BLaER1 (cell line): ENCODE data around the gene KLHL12.
"Not testable (repeated sequence)": the region's sequence is repeated elsewhere in the genome, so short reads cannot be mapped to it uniquely, and the experiment has no call there.

Experiments
- H3K27ac ChIP-seq: shearing (Covaris generic); formaldehyde crosslinking; 2 replicates; pipeline ENCODE4 v1.8.1; 2022
- H3K27me3 ChIP-seq: shearing (Covaris generic); formaldehyde crosslinking; 2 replicates; pipeline ENCODE4 v1.8.1; 2022
- H3K36me3 ChIP-seq: shearing (Covaris generic); formaldehyde crosslinking; 2 replicates; pipeline ENCODE4 v1.8.1; 2022
- H3K4me1 ChIP-seq: shearing (Covaris generic); formaldehyde crosslinking; 2 replicates; pipeline ENCODE4 v1.8.1; 2022
- H3K4me2 ChIP-seq: shearing (Covaris generic); formaldehyde crosslinking; 2 replicates; pipeline ENCODE4 v1.8.1; 2022
- H3K4me3 ChIP-seq: shearing (Covaris generic); formaldehyde crosslinking; 2 replicates; pipeline ENCODE4 v1.8.1; 2022
- H3K9ac ChIP-seq: shearing (Covaris generic); formaldehyde crosslinking; 2 replicates; pipeline ENCODE4 v1.8.1; 2022
- H3K9me3 ChIP-seq: shearing (Covaris generic); formaldehyde crosslinking; 2 replicates; pipeline ENCODE4 v1.8.1; 2022
- H4K20me1 ChIP-seq: shearing (Covaris generic); formaldehyde crosslinking; 2 replicates; pipeline ENCODE4 v1.8.1; 2022
- Cebpa-rat ChIP-seq: shearing (Covaris generic); IDR thresholded peaks from 2 replicates; pipeline ENCODE4 v1.8.1; 2022

The KLHL12 gene

GRCh38 chr1:202932476-202932875, 5.4 kb upstream of the KLHL12 start:
- Histone ChIP-seq H3K4me3 (no peak overlapping the region), H3K4me2 (no peak overlapping the region), H3K9ac (no peak overlapping the region), H4K20me1 (no peaks in the 10 kb centered on the region), H3K36me3 (no peaks in the 10 kb centered on the region), H3K4me1 (no peaks in the 10 kb centered on the region), H3K27ac (no peak overlapping the region), H3K27me3 (no peaks in the 10 kb centered on the region), H3K9me3 (no peaks in the 10 kb centered on the region)
- TF ChIP-seq Cebpa-rat, result no peak

GRCh38 chr1:202923533-202923932, 3.5 kb downstream of the KLHL12 start:
- Histone ChIP-seq H3K4me2 (0 out of 2 replicates have a peak overlapping the region, but pooled peaks have one; percentile 11), H3K36me3 (peaks cover 42% of the 10 kb centered on the region), H3K4me1 (peaks cover 27% of the 10 kb centered on the region)

GRCh38 chr1:202919615-202920014, 7.4 kb downstream of the KLHL12 start:
- no peak for TF ChIP-seq Cebpa-rat
- no peaks in the 10 kb centered on the region for H3K27me3 ChIP-seq
- no peak overlapping the region for H3K4me2 ChIP-seq
- peaks cover 75% of the 10 kb centered on the region for H3K36me3 ChIP-seq
- no peaks in the 10 kb centered on the region for H4K20me1 ChIP-seq
- peaks cover 17% of the 10 kb centered on the region for H3K4me1 ChIP-seq
- no peak overlapping the region for H3K4me3 ChIP-seq
- no peaks in the 10 kb centered on the region for H3K9me3 ChIP-seq
- no peak overlapping the region for H3K9ac ChIP-seq
- no peak overlapping the region for H3K27ac ChIP-seq

More at GRCh38 chr1:202923533-202923932, 3.5 kb downstream of the KLHL12 start:
- Histone ChIP-seq H4K20me1 (no peaks in the 10 kb centered on the region), H3K4me3 (no peak overlapping the region), H3K9ac (peak overlapping the region; percentile 0; the same call in 1 of the 2 replicates), H3K27ac (no peak overlapping the region), H3K27me3 (no peaks in the 10 kb centered on the region), H3K9me3 (no peaks in the 10 kb centered on the region)
- TF ChIP-seq Cebpa-rat, result no peak

- no peaks in the 10 kb centered on the region for H3K27me3 ChIP-seq
- no peak for TF ChIP-seq Cebpa-rat
- no peaks in the 10 kb centered on the region for H3K9me3 ChIP-seq
- no peak overlapping the region for H3K9ac ChIP-seq
- no peaks in the 10 kb centered on the region for H3K4me1 ChIP-seq
- no peak overlapping the region for H3K4me2 ChIP-seq
- H4K20me1 ChIP-seq, result no peaks in the 10 kb centered on the region
- H3K27ac ChIP-seq, result no peak overlapping the region
- H3K4me3 ChIP-seq, result no peak overlapping the region
- H3K36me3 ChIP-seq, result peaks cover 94% of the 10 kb centered on the region
Measured at GRCh38 chr1:202915146-202915545, 11.9 kb downstream of the KLHL12 start.

- H3K36me3 ChIP-seq, result peaks cover 99% of the 10 kb centered on the region
Measured at GRCh38 chr1:202912476-202912875, 14.6 kb downstream of the KLHL12 start.

GRCh38 chr1:202909494-202909893, 17.5 kb downstream of the KLHL12 start:
- no peak overlapping the region for H3K4me2 ChIP-seq
- no peaks in the 10 kb centered on the region for H4K20me1 ChIP-seq
- H3K4me3 ChIP-seq, result no peak overlapping the region
- H3K27ac ChIP-seq, result no peak overlapping the region
- no peaks in the 10 kb centered on the region for H3K9me3 ChIP-seq
- TF ChIP-seq Cebpa-rat, result no peak
- H3K4me1 ChIP-seq, result no peaks in the 10 kb centered on the region
- H3K36me3 ChIP-seq, result peaks cover 98% of the 10 kb centered on the region
- H3K27me3 ChIP-seq, result no peaks in the 10 kb centered on the region
- 0 out of 2 replicates have a peak overlapping the region, but pooled peaks have one; percentile 34 for H3K9ac ChIP-seq

More at GRCh38 chr1:202912476-202912875, 14.6 kb downstream of the KLHL12 start:
- H3K27ac ChIP-seq, H3K9me3 ChIP-seq, H3K27me3 ChIP-seq, H3K9ac ChIP-seq, H4K20me1 ChIP-seq, H3K4me1 ChIP-seq, H3K4me3 ChIP-seq, H3K4me2 ChIP-seq: not testable (repeated sequence)

- H3K27me3 ChIP-seq, result no peaks in the 10 kb centered on the region
- H3K4me1 ChIP-seq, result no peaks in the 10 kb centered on the region
- H3K4me2 ChIP-seq, result no peak overlapping the region
- H3K9ac ChIP-seq, result no peak overlapping the region
- no peak for TF ChIP-seq Cebpa-rat
- H4K20me1 ChIP-seq, result no peaks in the 10 kb centered on the region
- H3K36me3 ChIP-seq, result peaks cover 98% of the 10 kb centered on the region
- no peak overlapping the region for H3K4me3 ChIP-seq
- no peak overlapping the region for H3K27ac ChIP-seq
- H3K9me3 ChIP-seq, result no peaks in the 10 kb centered on the region
Measured at GRCh38 chr1:202908998-202909397, 18.0 kb downstream of the KLHL12 start.

- no peak for TF ChIP-seq Cebpa-rat
- H3K9ac ChIP-seq, result no peak overlapping the region
- no peak overlapping the region for H3K4me2 ChIP-seq
- no peaks in the 10 kb centered on the region for H4K20me1 ChIP-seq
- no peak overlapping the region for H3K27ac ChIP-seq
- H3K36me3 ChIP-seq, result peaks cover 92% of the 10 kb centered on the region
- no peaks in the 10 kb centered on the region for H3K27me3 ChIP-seq
- no peak overlapping the region for H3K4me3 ChIP-seq
- H3K9me3 ChIP-seq, result no peaks in the 10 kb centered on the region
- no peaks in the 10 kb centered on the region for H3K4me1 ChIP-seq
Measured at GRCh38 chr1:202905331-202905730, 21.7 kb downstream of the KLHL12 start.

- not testable (repeated sequence) for H3K4me1 ChIP-seq, H3K4me3 ChIP-seq, H3K9ac ChIP-seq, H4K20me1 ChIP-seq, H3K9me3 ChIP-seq, H3K27me3 ChIP-seq, H3K27ac ChIP-seq, H3K4me2 ChIP-seq
- H3K36me3 ChIP-seq, result peaks cover 92% of the 10 kb centered on the region
Measured at GRCh38 chr1:202903808-202904207, 23.2 kb downstream of the KLHL12 start.

- no peaks in the 10 kb centered on the region for H3K27me3 ChIP-seq
- no peaks in the 10 kb centered on the region for H3K9me3 ChIP-seq
- peaks cover 91% of the 10 kb centered on the region for H3K36me3 ChIP-seq
- no peak for TF ChIP-seq Cebpa-rat
- H3K4me3 ChIP-seq, result no peak overlapping the region
- no peak overlapping the region for H3K4me2 ChIP-seq
- H3K27ac ChIP-seq, result no peak overlapping the region
- H3K4me1 ChIP-seq, result no peaks in the 10 kb centered on the region
- H4K20me1 ChIP-seq, result no peaks in the 10 kb centered on the region
- no peak overlapping the region for H3K9ac ChIP-seq
Measured at GRCh38 chr1:202901555-202901954, 25.5 kb downstream of the KLHL12 start.

GRCh38 chr1:202892501-202892900, 34.5 kb downstream of the KLHL12 start:
- TF ChIP-seq Cebpa-rat, result no peak
- H3K4me1 ChIP-seq, result peaks cover 15% of the 10 kb centered on the region
- no peak overlapping the region for H3K9ac ChIP-seq
- H3K4me2 ChIP-seq, result no peak overlapping the region
- H3K9me3 ChIP-seq, result no peaks in the 10 kb centered on the region
- H4K20me1 ChIP-seq, result no peaks in the 10 kb centered on the region
- H3K27me3 ChIP-seq, result no peaks in the 10 kb centered on the region
- no peak overlapping the region for H3K27ac ChIP-seq
- H3K4me3 ChIP-seq, result no peak overlapping the region
- H3K36me3 ChIP-seq, result peaks cover 77% of the 10 kb centered on the region
